ENCODE results near the gene WNT3A. TPM values are rescaled to one million over a fixed set of nuclear protein-coding genes. Genes with fewer than 3 reads are reported as not detected.

WNT3A gene
- total RNA-seq, 2 experiments from 2014 or later, result 0.08 to 0.14 TPM

- Mint-ChIP-seq H3K4me1 (ENCODE audit: low read depth) (peaks cover 6% of the 10 kb centered on the region), H3K4me3 (peak overlapping the region; percentile 6), H3K36me3 (ENCODE audit: low read depth) (no peaks in the 10 kb centered on the region), H3K9me3 (no peaks in the 10 kb centered on the region), H3K27me3 (peaks cover 51% of the 10 kb centered on the region), H3K27ac (no peak overlapping the region)
- Histone ChIP-seq H3K4me3 (ENCODE audit: low read length) (peak overlapping the region; percentile 49), H3K27me3 (ENCODE audit: control insufficient read depth in 1 of 2, insufficient read depth in 2 of 2, low read length in 2 of 2) (peaks cover 46 to 65% of the 10 kb centered on the region in 2 experiments), H3K4me1 (ENCODE audit: insufficient read depth, low read length) (peaks cover 27% of the 10 kb centered on the region), H3K36me3 (ENCODE audit: insufficient read depth, low read length) (no peaks in the 10 kb centered on the region), H3K9me3 (ENCODE audit: control insufficient read depth in 1 of 2, insufficient read depth in 1 of 2, low read length in 2 of 2) (peaks cover 0 to 56% of the 10 kb centered on the region in 2 experiments), H3K27ac (ENCODE audit: low read depth in 1 of 2, low read length in 2 of 2) (no peak overlapping the region)
- ATAC-seq (ENCODE audit: poor library complexity), result no peak
- intact Hi-C loops (cut with DNase I, micrococcal nuclease), result no loop called here
- CTCF ChIA-PET, result no interaction called here
- POLR2A ChIA-PET, result interaction anchor here (1.2 to 2.2 kb wide), 2 partner anchors 16 to 21 kb away, joined by 3 to 11 read pairs; partner anchors contain the start of gene ARF1
- TF ChIP-seq CTCF (IDR thresholded peaks at IDR 0.05), result no peak
- peak in 2 of 14 experiments; percentile 33 to 42 for DNase-seq
Observed at GRCh38 chr1:228060458-228061190, 53.8 kb downstream of the WNT3A start.

GRCh38 chr1:228061411-228062084, 54.8 kb downstream of the WNT3A start:
- Histone ChIP-seq H3K9me3 (ENCODE audit: control insufficient read depth in 1 of 2, insufficient read depth in 1 of 2, low read length in 2 of 2) (peaks cover 0 to 56% of the 10 kb centered on the region in 2 experiments), H3K27ac (ENCODE audit: low read depth in 1 of 2, low read length in 2 of 2) (no peak overlapping the region), H3K27me3 (ENCODE audit: control insufficient read depth in 1 of 2, insufficient read depth in 2 of 2, low read length in 2 of 2) (peaks cover 53 to 75% of the 10 kb centered on the region in 2 experiments), H3K4me3 (ENCODE audit: low read length) (no peak overlapping the region), H3K36me3 (ENCODE audit: insufficient read depth, low read length) (no peaks in the 10 kb centered on the region), H3K4me1 (ENCODE audit: insufficient read depth, low read length) (peaks cover 27% of the 10 kb centered on the region)
- Mint-ChIP-seq H3K27me3 (peaks cover 51% of the 10 kb centered on the region), H3K27ac (no peak overlapping the region), H3K4me3 (no peak overlapping the region), H3K9me3 (no peaks in the 10 kb centered on the region), H3K4me1 (ENCODE audit: low read depth) (peaks cover 6% of the 10 kb centered on the region), H3K36me3 (ENCODE audit: low read depth) (no peaks in the 10 kb centered on the region)
- POLR2A ChIA-PET, result interaction anchor here (1.2 kb wide), 1 partner anchor 15 kb away, joined by 3 read pairs; no protein-coding TSS in a partner anchor
- CTCF ChIA-PET, result no interaction called here
- intact Hi-C loops (cut with DNase I, micrococcal nuclease), result no loop called here
- DNase-seq (peak in 1 of 14 experiments; percentile 17), ATAC-seq (ENCODE audit: poor library complexity) (no peak)
- no peak for TF ChIP-seq CTCF (IDR thresholded peaks at IDR 0.05)

- Histone ChIP-seq H3K4me1 (ENCODE audit: insufficient read depth, low read length) (peaks cover 27% of the 10 kb centered on the region), H3K9me3 (ENCODE audit: control insufficient read depth in 1 of 2, insufficient read depth in 1 of 2, low read length in 2 of 2) (peaks cover 0 to 56% of the 10 kb centered on the region in 2 experiments), H3K27me3 (ENCODE audit: control insufficient read depth in 1 of 2, insufficient read depth in 2 of 2, low read length in 2 of 2) (peaks cover 59 to 81% of the 10 kb centered on the region in 2 experiments), H3K4me3 (ENCODE audit: low read length) (no peak overlapping the region), H3K36me3 (ENCODE audit: insufficient read depth, low read length) (no peaks in the 10 kb centered on the region), H3K27ac (ENCODE audit: low read depth in 1 of 2, low read length in 2 of 2) (no peak overlapping the region)
- no peak for TF ChIP-seq CTCF (IDR thresholded peaks at IDR 0.05)
- POLR2A ChIA-PET, result no interaction called here
- peaks cover 6% of the 10 kb centered on the region for H3K4me1 Mint-ChIP-seq (ENCODE audit: low read depth)
- H3K27me3 Mint-ChIP-seq, result peaks cover 49% of the 10 kb centered on the region
- no peak overlapping the region for H3K4me3 Mint-ChIP-seq
- H3K9me3 Mint-ChIP-seq, result no peaks in the 10 kb centered on the region
- H3K27ac Mint-ChIP-seq, result no peak overlapping the region
- intact Hi-C loops (cut with DNase I, micrococcal nuclease), result no loop called here
- no peak for ATAC-seq (ENCODE audit: poor library complexity)
- CTCF ChIA-PET, result no interaction called here
- DNase-seq, result peak in 1 of 14 experiments; percentile 20
- no peaks in the 10 kb centered on the region for H3K36me3 Mint-ChIP-seq (ENCODE audit: low read depth)
Observed at GRCh38 chr1:228062085-228062791, 55.4 kb downstream of the WNT3A start.

Measured in CD4-positive, alpha-beta T cell (primary cell).